ENCODE results near the gene SCRT2. TPM values are rescaled to one million over a fixed set of nuclear protein-coding genes. Genes with fewer than 3 reads are reported as not detected.
"Not testable (repeated sequence)": the region's sequence is repeated elsewhere in the genome, so short reads cannot be mapped to it uniquely, and the experiment has no call there.

Gene SCRT2
- total RNA-seq, 2 donors from 2014 or later, result not detected

DNA sequence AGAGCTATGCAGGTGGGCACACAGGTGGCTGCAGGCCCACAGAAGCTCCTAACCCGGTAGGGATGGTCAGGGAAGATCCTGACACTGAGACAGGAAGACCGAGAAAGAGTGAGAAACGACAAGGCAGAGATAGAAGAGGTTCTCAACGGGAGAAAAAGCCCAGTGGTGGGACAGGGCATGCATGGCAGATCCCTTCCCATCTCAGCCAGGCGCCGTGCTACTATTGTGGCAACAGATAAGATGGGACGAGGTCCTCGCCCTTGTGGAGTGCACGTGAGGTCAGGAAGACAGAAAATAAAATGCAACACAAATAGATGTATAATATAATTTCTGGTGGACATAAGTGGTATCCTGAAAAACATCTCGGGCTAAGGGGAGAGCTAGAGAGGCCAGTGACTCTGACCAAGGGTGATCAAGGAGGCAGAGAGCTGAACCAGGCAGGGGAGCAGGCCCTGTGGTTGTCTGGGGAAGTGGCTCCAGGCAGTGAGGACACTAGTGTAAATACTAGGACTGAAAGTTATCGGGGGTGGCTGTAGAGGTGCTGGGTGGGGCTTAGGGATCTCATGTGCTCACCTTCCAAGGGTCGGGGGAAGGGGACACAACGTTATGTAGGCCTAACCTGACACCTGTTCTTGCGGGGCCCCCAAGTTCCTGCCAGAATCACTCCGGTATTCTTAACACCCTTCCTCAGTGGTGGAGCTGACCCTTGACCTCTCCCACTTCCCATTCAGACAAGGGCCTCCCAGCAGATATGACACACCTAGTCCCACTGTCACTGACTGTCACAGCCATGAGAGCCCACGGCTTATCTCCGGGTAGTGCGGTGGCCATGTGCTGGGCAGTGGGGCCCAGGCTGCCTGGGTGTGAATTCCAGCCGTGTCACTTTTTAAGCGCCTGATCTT is 23.6 kb downstream of the SCRT2 start:
- Mint-ChIP-seq H3K9me3 (no peaks in the 10 kb centered on the region), H3K27me3 (ENCODE audit: low read depth) (peaks cover 33% of the 10 kb centered on the region), H3K36me3 (ENCODE audit: insufficient read depth in 2 of 2) (peaks cover 2 to 5% of the 10 kb centered on the region in 2 donors), H3K4me1 (ENCODE audit: low read depth) (peaks cover 20% of the 10 kb centered on the region), H3K27ac (peak overlapping the region; percentile 91), H3K4me3 (peak overlapping the region; percentile 77 to 87)
- DNase-seq, result no peak
- ATAC-seq (replicated peaks in 1 of 2), result no peak

DNA sequence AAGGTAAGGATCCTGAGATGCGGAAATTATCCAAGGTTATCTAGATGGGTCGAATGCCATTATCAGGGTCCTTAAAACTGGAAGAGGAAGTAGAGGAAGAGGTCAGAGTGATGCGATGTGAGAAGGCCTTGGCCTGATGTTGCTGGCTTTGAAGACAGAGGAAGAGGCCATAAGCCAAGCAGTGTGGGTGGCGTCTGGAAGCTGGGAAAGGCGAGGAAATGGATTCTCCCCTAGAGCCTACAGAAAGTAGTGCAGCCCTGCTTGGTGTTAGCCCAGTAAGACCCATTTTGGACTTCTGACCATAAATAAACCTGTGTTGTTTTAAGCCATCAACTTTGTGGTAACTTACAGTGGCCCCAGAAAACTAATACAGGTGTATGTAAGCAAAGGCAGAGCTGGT is 24.6 kb downstream of the SCRT2 start:
- Mint-ChIP-seq H3K4me1 (ENCODE audit: low read depth) (peaks cover 20% of the 10 kb centered on the region), H3K9me3 (no peaks in the 10 kb centered on the region), H3K4me3 (peak overlapping the region in 1 of 2 donors; percentile 87), H3K27ac (no peak overlapping the region), H3K36me3 (ENCODE audit: insufficient read depth in 2 of 2) (peaks cover 2 to 5% of the 10 kb centered on the region in 2 donors), H3K27me3 (ENCODE audit: low read depth) (peaks cover 23% of the 10 kb centered on the region)
- DNase-seq (no peak), ATAC-seq (replicated peaks in 1 of 2) (no peak)

DNA sequence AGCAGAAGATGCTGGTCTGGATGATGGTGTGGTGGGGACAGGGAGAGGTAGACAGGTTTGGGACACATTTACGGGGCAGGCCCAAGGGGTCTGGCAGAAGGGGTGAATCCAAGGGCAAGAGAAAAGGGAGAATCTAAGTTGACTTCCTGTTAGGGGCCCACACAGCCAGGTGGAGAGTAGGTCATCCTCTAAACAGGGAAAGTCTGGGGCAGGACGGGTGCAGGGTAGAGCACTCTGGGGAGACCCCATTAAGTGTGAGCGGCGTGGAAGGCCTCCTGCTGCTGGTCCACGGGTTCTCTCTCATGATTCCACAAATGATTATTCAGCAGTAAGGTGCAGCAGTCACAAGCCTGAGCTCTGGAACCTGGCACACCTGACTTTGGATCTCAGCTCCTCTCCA is 25.3 kb downstream of the SCRT2 start:
- Mint-ChIP-seq H3K4me1 (ENCODE audit: low read depth) (peaks cover 20% of the 10 kb centered on the region), H3K4me3 (no peak overlapping the region), H3K36me3 (ENCODE audit: insufficient read depth in 2 of 2) (peaks cover 2 to 5% of the 10 kb centered on the region in 2 donors), H3K27me3 (ENCODE audit: low read depth) (peaks cover 16% of the 10 kb centered on the region), H3K9me3 (no peaks in the 10 kb centered on the region), H3K27ac (peak overlapping the region; percentile 26)
- ATAC-seq (replicated peaks in 1 of 2), result no peak
- DNase-seq, result no peak

DNA sequence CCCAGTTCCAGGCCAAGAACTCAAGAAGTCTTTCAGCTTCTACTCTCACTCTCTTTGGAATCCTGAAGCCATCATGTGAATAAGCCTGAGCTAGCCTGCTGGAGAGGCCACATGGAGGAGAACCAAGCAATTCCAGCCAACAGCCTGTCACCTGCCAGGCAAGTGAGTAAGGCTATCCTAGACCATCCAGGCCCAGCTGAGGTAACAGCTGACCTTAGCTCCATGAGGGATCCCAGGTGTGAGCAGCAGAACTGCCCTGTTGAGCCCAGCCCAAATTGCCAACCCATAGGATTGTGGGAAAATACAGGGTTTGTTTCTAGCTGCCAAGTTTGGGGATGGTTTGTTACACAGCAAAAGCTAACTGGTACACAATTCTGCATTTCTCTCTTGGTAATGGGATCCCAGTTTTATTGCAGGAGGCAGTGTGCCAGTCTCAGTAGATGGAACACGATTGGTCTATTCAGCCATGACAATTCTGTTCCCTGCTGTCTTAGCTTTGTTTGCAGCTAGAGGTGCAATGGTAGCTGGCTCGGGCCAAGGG is 28.1 kb downstream of the SCRT2 start:
- no peaks in the 10 kb centered on the region for H3K9me3 Mint-ChIP-seq
- peaks cover 2 to 5% of the 10 kb centered on the region in 2 donors for H3K36me3 Mint-ChIP-seq (ENCODE audit: insufficient read depth in 2 of 2)
- DNase-seq (no peak), ATAC-seq (replicated peaks in 1 of 2) (no peak)
- H3K27me3 Mint-ChIP-seq (ENCODE audit: low read depth), result peaks cover 9% of the 10 kb centered on the region
- peaks cover 15% of the 10 kb centered on the region for H3K4me1 Mint-ChIP-seq (ENCODE audit: low read depth)
- no peak overlapping the region for H3K4me3 Mint-ChIP-seq
- no peak overlapping the region for H3K27ac Mint-ChIP-seq

DNA sequence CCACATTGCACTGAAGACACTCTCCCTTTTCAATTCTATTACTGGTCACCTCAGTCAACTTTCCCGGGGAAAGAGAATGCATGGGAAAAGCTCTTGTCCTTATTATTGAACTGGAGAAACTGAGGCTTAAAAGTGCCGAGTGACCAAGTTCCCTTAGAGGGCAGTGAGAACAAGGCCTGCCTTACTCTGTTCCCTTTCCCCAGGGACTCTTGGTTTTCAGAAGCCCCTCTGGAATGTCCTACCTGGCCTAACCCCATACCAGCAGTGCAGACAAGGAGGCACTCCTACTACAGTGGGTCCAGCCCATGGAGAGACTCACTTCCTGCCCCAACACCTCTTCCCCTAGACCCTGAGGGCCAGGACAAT is 28.8 kb downstream of the SCRT2 start:
- DNase-seq, result no peak
- peaks cover 8% of the 10 kb centered on the region for H3K4me1 Mint-ChIP-seq (ENCODE audit: low read depth)
- ATAC-seq (replicated peaks in 1 of 2), result no peak
- H3K27me3 Mint-ChIP-seq (ENCODE audit: low read depth), result peaks cover 9% of the 10 kb centered on the region
- peaks cover 2 to 5% of the 10 kb centered on the region in 2 donors for H3K36me3 Mint-ChIP-seq (ENCODE audit: insufficient read depth in 2 of 2)
- no peak overlapping the region for H3K27ac Mint-ChIP-seq
- no peaks in the 10 kb centered on the region for H3K9me3 Mint-ChIP-seq
- H3K4me3 Mint-ChIP-seq, result no peak overlapping the region

DNA sequence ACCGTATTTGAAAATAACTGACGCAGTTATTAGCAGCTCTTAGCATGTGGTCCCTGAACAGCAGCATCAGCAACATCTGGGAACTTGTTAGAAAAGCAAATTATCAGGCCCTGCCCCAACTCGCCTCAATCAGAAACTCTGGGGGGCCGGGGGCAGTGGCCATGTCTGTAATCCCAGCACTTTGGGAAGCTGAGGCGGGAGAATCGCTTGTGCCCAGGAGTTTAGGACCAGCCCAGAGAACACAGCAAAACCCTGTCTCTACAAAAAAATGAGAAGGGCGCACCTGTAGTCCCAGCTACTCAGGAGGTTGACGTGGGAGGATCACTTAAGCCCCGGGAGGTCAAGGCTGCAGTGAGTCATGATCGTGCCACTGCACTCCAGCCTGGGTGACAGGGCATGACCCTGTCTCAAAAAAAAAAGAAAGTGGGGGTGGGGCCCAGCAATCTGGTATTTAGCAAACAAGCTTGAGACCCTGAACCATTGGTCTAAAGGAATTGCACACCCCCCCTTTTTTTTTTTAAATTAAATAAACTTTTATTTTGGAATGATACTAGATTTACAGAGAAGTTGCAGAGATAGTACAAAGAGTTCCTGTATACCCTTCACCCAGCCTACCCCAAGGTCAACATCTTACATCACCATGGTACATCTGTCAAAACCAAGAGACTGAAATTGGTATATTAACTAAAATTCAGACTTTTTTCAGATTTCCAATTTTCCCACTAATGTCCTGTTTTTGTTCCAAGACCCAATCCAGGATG is 29.3 kb downstream of the SCRT2 start:
- no peaks in the 10 kb centered on the region for H3K9me3 Mint-ChIP-seq
- H3K4me1 Mint-ChIP-seq (ENCODE audit: low read depth), result peaks cover 2% of the 10 kb centered on the region
- H3K4me3 Mint-ChIP-seq, result no peak overlapping the region
- ATAC-seq (replicated peaks in 1 of 2) (no peak), DNase-seq (no peak)
- H3K36me3 Mint-ChIP-seq (ENCODE audit: insufficient read depth in 2 of 2), result peaks cover 2 to 5% of the 10 kb centered on the region in 2 donors
- H3K27me3 Mint-ChIP-seq (ENCODE audit: low read depth), result peaks cover 9% of the 10 kb centered on the region
- H3K27ac Mint-ChIP-seq, result no peak overlapping the region

DNA sequence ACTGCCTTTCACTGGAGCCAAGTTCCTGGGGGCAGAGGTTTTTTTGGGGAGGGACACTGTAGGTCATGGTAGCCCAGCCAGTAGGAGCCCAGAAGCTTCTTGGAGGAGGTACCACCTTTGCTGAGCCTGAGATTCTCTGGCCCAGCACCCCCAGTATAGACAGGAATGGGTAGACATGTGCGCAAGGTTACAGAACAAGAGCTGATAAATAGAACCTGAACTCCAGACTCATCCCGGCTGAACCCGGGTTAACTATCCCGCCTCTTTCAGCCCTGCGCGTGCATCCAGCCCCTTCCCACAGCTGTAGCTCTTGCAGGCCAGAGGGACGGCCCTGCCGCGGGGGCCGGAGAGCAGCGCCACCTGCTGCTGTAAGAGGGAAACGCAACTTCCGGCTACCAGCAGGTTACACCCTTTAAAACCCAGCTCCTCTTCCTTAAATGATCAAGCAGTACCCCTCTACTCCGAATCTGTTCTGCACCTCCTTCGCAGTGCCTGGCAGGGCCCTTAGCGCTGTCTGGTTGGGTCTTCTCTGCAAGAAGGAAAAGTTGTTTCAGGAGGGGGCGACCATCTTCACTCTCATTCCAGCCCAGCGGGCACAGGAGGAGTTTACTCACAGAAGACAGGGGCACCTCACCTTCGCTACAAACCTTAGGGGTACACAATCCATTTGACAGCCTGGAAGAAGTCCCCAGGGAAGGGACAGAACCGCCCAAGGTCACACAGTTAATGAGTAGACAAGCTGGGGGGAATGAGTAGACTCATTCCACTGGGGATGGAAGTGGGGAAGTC is 30.1 kb downstream of the SCRT2 start:
- no peak overlapping the region for H3K4me3 Mint-ChIP-seq
- no peaks in the 10 kb centered on the region for H3K9me3 Mint-ChIP-seq
- no peaks in the 10 kb centered on the region for H3K4me1 Mint-ChIP-seq (ENCODE audit: low read depth)
- peaks cover 2 to 5% of the 10 kb centered on the region in 2 donors for H3K36me3 Mint-ChIP-seq (ENCODE audit: insufficient read depth in 2 of 2)
- no peak overlapping the region for H3K27ac Mint-ChIP-seq
- H3K27me3 Mint-ChIP-seq (ENCODE audit: low read depth), result peaks cover 10% of the 10 kb centered on the region
- DNase-seq (peak; percentile 72 to 85), ATAC-seq (replicated peaks in 1 of 2) (peak; percentile 81 to 85)

DNA sequence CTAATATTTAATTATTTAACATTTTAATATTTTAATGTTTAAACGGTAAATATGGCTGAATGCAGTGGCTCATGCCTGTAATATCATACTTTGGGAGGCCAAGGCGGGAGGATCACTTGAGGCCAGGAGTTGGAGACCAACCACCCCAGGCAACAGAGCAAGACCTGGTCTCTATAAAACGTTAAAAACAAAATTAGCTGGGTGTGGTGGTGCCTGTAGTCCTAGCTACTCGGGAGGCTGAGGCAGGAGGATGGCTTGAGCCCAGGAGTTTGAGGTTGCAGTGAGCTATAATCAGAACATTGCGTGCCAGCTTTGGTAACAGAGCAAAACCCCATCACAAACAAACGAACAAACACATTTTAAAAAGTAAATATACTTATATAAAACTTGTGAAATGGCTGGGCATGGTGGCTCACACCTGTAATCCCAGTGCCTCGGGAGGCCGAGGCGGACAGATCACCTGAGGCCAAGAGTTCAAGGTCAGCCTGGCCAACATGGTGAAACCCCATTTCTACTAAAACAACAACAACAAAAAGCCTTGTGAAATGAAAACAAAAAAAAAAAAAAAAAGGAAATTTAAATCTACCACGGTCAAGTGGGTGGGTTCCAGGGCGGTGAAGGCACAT is 30.8 kb downstream of the SCRT2 start:
- no peaks in the 10 kb centered on the region for H3K4me1 Mint-ChIP-seq (ENCODE audit: low read depth)
- H3K27ac Mint-ChIP-seq, result no peak overlapping the region
- no peaks in the 10 kb centered on the region for H3K9me3 Mint-ChIP-seq
- DNase-seq (no peak), ATAC-seq (replicated peaks in 1 of 2) (no peak)
- H3K4me3 Mint-ChIP-seq, result no peak overlapping the region
- peaks cover 0 to 2% of the 10 kb centered on the region in 2 donors for H3K36me3 Mint-ChIP-seq (ENCODE audit: insufficient read depth in 2 of 2)
- peaks cover 15% of the 10 kb centered on the region for H3K27me3 Mint-ChIP-seq (ENCODE audit: low read depth)

DNA sequence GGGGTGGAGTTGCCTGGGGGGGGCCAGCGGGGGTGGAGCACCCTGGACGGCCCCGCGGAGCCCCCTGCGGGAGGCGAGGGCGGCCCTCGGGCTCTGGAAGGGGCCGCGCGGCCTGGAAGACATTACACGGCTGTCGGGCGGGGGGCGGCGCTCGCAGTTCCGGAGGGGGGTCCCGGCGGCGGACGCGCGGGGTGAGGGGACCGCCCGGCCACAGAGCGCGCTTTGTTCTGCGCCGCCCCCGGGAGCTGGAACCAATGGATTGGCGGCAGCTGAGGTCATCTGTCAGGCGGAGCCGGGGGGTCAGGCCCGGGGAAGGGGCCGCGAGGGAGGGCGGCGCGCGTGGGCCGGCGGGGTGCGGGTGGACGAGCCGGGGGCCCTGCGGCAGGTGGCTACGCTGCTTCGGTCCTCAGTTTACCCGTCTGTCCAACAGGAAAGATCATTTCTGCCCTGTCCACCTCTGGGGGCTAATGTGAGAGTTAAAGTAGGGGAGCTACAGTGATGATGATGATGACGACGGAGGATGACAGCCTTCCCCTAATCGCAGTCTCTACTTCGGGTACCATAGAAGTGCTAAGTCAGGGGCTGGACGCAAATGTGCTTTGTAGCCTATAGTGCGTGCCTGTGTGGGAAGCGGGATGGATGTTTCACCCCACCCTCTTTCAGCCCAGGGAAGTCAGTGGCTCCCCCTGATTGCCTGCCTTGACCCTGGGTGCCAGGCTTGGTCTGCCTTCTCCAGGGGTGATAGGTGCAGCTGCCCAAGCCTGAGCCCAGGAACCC is 33.0 kb downstream of the SCRT2 start:
- ATAC-seq (replicated peaks in 1 of 2) (no peak), DNase-seq (no peak)
- Mint-ChIP-seq H3K9me3 (no peaks in the 10 kb centered on the region), H3K36me3 (ENCODE audit: insufficient read depth in 2 of 2) (no peaks in the 10 kb centered on the region), H3K4me3 (no peak overlapping the region), H3K27ac (no peak overlapping the region), H3K27me3 (ENCODE audit: low read depth) (peaks cover 17% of the 10 kb centered on the region), H3K4me1 (ENCODE audit: low read depth) (no peaks in the 10 kb centered on the region)

DNA sequence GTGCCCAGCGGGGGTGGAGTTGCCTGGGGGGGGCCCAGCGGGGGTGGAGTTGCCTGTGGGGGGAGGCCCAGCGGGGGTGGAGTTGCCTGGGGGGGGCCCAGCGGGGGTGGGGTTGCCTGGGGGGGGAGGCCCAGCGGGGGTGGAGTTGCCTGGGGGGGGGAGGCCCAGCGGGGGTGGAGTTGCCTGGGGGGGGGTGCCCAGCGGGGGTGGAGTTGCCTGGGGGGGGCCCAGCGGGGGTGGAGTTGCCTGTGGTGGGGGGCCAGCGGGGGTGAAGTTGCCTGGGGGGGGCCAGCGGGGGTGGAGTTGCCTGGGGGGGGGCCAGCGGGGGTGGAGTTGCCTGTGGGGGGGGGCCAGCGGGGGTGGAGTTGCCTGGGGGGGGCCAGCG is 33.6 kb downstream of the SCRT2 start:
- not testable (repeated sequence) for H3K36me3 Mint-ChIP-seq (ENCODE audit: insufficient read depth in 2 of 2); ATAC-seq (replicated peaks in 1 of 2); H3K4me1 Mint-ChIP-seq (ENCODE audit: low read depth); H3K4me3 Mint-ChIP-seq; H3K9me3 Mint-ChIP-seq; H3K27ac Mint-ChIP-seq; DNase-seq
- peaks cover 21% of the 10 kb centered on the region for H3K27me3 Mint-ChIP-seq (ENCODE audit: low read depth)

DNA sequence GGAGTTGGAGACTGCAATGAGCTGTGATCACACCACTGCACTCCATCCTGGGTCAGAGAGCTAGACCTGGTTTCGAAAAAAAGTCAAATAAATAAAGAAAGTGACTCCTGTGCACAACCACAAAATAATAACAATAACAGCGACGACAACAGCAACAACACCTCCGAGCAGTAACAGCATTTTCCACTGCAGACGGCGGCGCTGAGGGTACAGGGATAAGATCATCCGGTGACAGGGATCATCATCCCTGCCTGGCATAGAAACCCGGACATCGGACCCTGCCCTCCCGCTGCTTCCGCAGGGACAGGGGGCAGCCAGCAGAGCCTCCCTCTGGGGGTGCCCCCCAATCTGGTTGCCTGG is 34.1 kb downstream of the SCRT2 start:
- H3K36me3 Mint-ChIP-seq (ENCODE audit: insufficient read depth in 2 of 2), result no peaks in the 10 kb centered on the region
- DNase-seq, result no peak
- peaks cover 21% of the 10 kb centered on the region for H3K27me3 Mint-ChIP-seq (ENCODE audit: low read depth)
- no peak overlapping the region for H3K27ac Mint-ChIP-seq
- H3K9me3 Mint-ChIP-seq, result no peaks in the 10 kb centered on the region
- no peak for ATAC-seq (replicated peaks in 1 of 2)
- no peaks in the 10 kb centered on the region for H3K4me1 Mint-ChIP-seq (ENCODE audit: low read depth)
- peak overlapping the region in 1 of 2 donors; percentile 25 for H3K4me3 Mint-ChIP-seq

Data from activated T-cell treated with anti-CD3 and anti-CD28 coated beads, Interleukin-2, amount 50 U/mL, for 72 hours (primary cell).